GM18508 (cell line): ENCODE measurements around the gene SCART1.
"Not testable (repeated sequence)": the region's sequence is repeated elsewhere in the genome, so short reads cannot be mapped to it uniquely, and the experiment has no call there.

Experiments used
- ATAC-seq: cut with Tn5 transposase; IDR thresholded peaks from one replicate; pipeline ENCODE4 v1.9.1; 2021; ENCODE audit warnings: moderate number of reproducible peaks; ENCODE audit not compliant: insufficient read depth, unreplicated experiment

The SCART1 gene

GRCh38 chr10:133453516-133454203 is at the start of gene SCART1:
TSS of gene SCART1 (plus strand) at chr10:133453945. CDS start at chr10:133453998, 53 bp downstream.
- no peak for ATAC-seq

DNA sequence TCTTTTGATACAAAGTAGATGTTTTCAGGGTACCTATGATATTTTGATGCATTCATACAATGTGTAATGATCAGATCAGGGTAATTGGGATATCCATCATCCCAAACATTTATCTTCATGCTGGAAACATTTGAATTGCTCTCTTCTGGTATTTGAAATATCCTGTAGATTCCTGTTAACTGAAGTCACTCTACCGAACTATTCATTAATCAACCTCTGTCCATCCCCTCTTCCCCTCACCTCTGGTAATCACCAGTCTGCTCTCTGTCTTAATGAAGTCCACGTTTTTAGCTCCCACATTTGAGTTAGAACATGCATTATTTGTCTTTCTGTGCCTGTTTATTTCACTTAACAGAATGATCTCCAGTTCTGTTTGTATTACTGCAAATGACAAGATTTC is 48.5 kb upstream of the SCART1 start:
- no peak for ATAC-seq

- ATAC-seq = no peak
Measured at GRCh38 chr10:133405844-133406527, 47.8 kb upstream of the SCART1 start.

GRCh38 chr10:133411523-133412380 is 42.0 kb upstream of the SCART1 start:
- no peak for ATAC-seq

DNA sequence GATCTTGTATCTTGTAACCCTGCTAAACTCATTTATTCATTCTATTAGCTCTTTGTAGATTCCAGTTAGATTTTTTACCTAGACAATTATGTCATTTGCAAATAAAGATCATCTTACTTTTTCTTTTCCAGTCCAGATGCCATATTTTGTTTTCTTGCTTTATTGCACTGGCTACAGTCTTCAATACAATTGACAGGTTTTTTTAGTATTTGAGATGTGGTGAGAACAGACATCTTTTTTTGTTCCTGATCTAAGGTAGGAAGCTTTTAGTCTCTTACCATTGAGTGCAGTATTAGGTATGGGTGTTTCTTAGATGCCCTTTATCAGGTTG is 41.4 kb upstream of the SCART1 start:
- no peak for ATAC-seq

DNA sequence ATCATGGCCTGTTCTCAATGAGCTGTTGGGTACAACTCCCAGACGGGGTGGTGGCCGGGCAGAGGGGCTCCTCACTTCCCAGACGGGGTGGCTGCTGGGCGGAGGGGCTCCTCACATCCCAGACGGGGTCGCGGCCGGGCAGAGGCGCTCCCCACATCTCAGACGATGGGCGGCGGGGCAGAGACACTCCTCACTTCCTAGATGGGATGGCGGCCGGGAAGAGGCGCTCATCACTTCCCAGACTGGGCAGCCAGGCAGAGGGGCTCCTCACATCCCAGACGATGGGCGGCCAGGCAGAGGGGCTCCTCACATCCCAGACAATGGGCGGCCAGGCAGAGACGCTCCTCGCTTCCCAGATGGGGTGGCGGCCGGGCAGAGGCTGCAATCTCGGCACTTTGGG is 39.3 kb upstream of the SCART1 start:
- ATAC-seq = not testable (repeated sequence)

- ATAC-seq = no peak
Measured at GRCh38 chr10:133415752-133416151, 38.0 kb upstream of the SCART1 start.

- ATAC-seq = no peak
Measured at GRCh38 chr10:133418289-133418993, 35.3 kb upstream of the SCART1 start.

GRCh38 chr10:133419211-133419950 is 34.4 kb upstream of the SCART1 start:
- ATAC-seq = no peak

- no peak for ATAC-seq
Measured at GRCh38 chr10:133420028-133420427, 33.7 kb upstream of the SCART1 start.

- ATAC-seq = no peak
Measured at GRCh38 chr10:133420579-133420978, 33.2 kb upstream of the SCART1 start.

DNA sequence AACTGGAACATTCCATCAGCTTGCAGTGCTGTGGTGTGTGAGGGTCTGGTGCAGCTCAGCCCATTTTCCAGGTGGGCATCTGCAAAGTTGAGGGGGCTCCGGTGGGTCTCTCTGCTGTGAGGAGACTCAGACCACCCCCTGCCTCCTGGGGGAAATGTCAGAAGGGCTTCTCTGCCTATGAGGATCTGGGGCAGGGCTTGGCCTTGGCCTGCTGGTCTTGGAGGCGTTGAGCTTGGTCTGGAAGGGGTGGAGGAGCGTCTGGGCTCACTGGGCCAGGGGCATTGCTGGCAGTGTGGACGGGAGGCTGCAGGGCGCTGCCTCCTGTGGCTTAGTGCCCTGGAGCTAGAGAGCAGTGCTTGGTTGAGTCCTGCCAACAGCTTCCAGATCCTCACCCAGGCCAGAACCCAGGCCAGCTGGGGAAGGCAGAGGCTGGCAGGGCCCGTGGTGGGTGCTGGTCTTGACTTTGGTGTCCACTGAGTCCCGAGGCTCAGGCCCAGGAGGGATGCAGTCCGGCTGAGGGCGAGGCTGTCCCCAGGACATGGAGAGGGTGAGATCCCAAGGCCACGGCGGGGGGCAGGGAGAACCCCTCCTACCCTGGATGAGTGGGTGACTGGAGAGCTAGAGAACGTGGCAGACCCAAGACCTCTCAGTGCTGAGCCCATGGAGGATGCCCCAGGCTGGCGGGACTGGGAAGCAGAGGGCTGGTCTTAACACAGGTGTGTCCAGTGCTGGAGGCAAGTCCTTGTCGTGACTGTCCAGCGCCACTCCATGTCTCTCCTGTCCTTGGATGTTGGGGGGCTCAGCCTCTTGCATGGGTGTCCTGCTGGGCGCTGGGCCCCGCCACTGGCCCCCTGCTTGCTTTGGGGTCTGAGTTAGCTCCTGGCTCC is 32.2 kb upstream of the SCART1 start:
- ATAC-seq = no peak

DNA sequence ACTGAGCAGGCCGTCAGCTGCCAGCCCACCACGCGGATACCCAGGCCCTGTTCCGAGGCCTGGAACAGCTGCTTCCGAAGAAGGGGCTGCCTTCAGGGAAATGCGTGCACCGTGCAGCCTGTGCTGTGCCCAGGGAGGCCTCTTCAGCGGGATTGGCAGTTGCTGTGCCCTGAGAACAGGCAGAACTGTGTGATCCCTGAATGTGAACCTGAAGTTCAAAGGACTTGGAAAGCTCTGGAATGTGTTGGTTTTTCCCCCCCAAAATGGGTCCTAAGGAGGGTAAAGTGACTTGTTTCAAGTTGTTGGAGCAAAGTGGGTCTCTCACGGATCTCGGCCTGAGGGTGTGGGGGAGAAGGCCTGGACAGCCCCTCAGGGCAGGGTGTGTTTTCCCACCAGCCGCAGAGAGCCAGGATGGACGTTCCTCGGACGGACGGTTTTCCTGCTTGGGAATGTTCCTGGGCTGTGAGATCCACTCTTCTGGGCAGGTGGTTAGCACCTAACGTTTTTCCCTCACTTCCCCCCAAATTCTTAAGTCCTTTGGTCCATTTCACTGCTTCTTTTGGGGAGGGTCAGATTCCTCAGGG is 31.4 kb upstream of the SCART1 start:
- no peak for ATAC-seq

DNA sequence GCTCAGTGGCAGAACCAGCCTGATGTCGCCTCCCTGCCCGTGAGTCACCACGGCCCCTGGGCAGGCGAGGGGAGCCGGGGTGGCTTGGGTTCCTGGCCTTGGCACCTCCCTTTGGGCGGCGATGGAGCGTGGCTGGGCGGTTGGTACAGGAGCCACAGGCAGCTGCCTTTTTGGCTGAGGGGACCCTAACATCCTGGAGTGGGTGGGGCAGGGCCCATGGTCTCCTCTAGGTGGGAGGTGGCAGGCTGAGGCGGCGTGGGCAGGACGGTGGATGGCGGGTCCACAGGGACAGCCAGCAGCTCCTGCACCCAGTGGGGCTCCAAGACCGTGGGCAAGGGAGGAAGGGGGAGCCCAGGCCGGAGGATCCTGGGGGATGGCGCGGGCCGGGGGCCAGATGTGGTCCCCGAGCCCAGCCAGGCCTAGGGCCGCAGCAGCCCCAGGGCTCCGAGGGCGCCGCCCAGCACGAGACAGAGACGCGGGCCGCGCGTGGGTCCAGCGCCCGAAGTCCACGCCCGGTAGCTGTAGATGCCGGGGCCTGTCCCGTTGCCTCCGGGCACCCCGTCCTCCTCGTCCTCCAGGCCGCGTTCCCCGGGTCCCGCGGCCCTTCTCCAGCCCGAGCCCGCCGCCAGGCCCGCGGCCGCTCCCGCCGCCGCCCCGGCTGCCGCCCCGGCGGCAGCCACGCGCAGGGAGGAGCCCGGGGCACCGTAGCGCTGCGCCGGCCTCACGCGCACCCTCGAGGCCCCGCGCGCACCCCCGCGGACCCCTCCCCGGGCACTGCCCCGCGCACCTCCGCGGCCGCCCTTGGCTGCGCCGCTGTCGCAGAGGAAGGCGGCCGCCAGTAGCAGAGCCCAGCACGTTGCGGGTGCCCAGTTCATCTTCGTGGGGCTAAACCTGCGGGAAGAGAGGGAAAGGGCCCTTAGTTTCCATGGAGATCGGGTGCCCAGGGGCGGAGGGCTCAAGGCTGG is 30.7 kb upstream of the SCART1 start:
- ATAC-seq = no peak

- not testable (repeated sequence) for ATAC-seq
Measured at GRCh38 chr10:133424102-133424501, 29.6 kb upstream of the SCART1 start.

- not testable (repeated sequence) for ATAC-seq
Measured at GRCh38 chr10:133424601-133425000, 29.1 kb upstream of the SCART1 start, which contains the start of gene SPRN. TSS of gene SPRN (minus strand) at chr10:133424625. CDS start at chr10:133423681, 944 bp downstream.

DNA sequence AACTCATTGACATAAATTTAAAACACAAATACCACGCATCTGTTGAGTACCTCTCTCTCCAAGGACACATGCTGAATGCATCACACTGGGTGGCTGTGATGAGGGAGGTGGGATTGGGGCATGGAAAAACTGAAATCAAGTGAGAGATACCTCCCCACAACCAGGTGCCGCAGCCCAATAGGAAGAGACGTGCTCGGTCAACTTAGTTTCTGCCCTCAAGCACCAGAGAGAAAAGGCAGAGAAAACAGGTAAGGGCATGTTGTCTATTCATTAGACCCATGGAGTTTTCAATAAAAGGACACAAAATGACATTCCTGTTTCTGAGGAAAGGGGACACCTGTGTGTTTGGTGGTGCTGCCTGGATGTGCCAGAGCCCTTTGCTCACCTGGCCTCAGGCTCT is 24.2 kb upstream of the SCART1 start:
- ATAC-seq = not testable (repeated sequence)
